ENCODE measurements around the gene ALDH1A1.
"Not testable (repeated sequence)": the region's sequence is repeated elsewhere in the genome, so short reads cannot be mapped to it uniquely, and the experiment has no call there.

GRCh38 chr9:72862788-72863187, 90.1 kb downstream of the ALDH1A1 start:
- TF ChIP-seq CTCF (IDR thresholded peaks at IDR 0.05; ENCODE audit: insufficient read depth, low read depth, low read length); EZH2 (IDR thresholded peaks at IDR 0.05; ENCODE audit: insufficient read depth, low read length): not testable (repeated sequence)

Data from astrocyte (in vitro differentiated cells and primary cell).